GM19025 (cell line): Measurements from ENCODE around the gene IDH3B.
"Not testable (repeated sequence)": the region's sequence is repeated elsewhere in the genome, so short reads cannot be mapped to it uniquely, and the experiment has no call there.

Source experiments
- ATAC-seq: cut with Tn5 transposase; IDR thresholded peaks from one replicate; pipeline ENCODE4 v1.9.1; 2021; ENCODE audit warnings: mild to moderate bottlenecking, low read depth, moderate library complexity; ENCODE audit not compliant: unreplicated experiment

The IDH3B gene

GRCh38 chr20:2695206-2695983 lies 31.4 kb upstream of the IDH3B start:
- no peak for ATAC-seq

- no peak for ATAC-seq
Observed at GRCh38 chr20:2694519-2694918, 30.5 kb upstream of the IDH3B start.

- no peak for ATAC-seq
Observed at GRCh38 chr20:2694008-2694471, 30.0 kb upstream of the IDH3B start.

- ATAC-seq = no peak
Observed at GRCh38 chr20:2693286-2694007, 29.4 kb upstream of the IDH3B start.

- no peak for ATAC-seq
Observed at GRCh38 chr20:2692886-2693285, 28.9 kb upstream of the IDH3B start.

- ATAC-seq = no peak
Observed at GRCh38 chr20:2692036-2692885, 28.2 kb upstream of the IDH3B start, which contains the start of gene EBF4. Gene EBF4, plus strand, starts transcription at chr20:2692780. Its CDS starts 866 bp downstream, at chr20:2693646.

GRCh38 chr20:2691663-2692035 lies 27.6 kb upstream of the IDH3B start:
- no peak for ATAC-seq

- ATAC-seq = no peak
Observed at GRCh38 chr20:2691127-2691526, 27.1 kb upstream of the IDH3B start.

- ATAC-seq = no peak
Observed at GRCh38 chr20:2690718-2691117, 26.7 kb upstream of the IDH3B start.

- no peak for ATAC-seq
Observed at GRCh38 chr20:2690213-2690612, 26.2 kb upstream of the IDH3B start.

- ATAC-seq = no peak
Observed at GRCh38 chr20:2688041-2688591, 24.1 kb upstream of the IDH3B start.

GRCh38 chr20:2687514-2687913 lies 23.5 kb upstream of the IDH3B start:
- ATAC-seq = no peak

GRCh38 chr20:2684817-2685216 lies 20.8 kb upstream of the IDH3B start:
- ATAC-seq = not testable (repeated sequence)

GRCh38 chr20:2682040-2682439 lies 18.0 kb upstream of the IDH3B start:
- not testable (repeated sequence) for ATAC-seq

- no peak for ATAC-seq
Observed at GRCh38 chr20:2680046-2680445, 16.0 kb upstream of the IDH3B start.

- ATAC-seq = no peak
Observed at GRCh38 chr20:2673453-2673852, 9.4 kb upstream of the IDH3B start.

GRCh38 chr20:2672446-2672845 lies 8.4 kb upstream of the IDH3B start:
- no peak for ATAC-seq

- no peak for ATAC-seq
Observed at GRCh38 chr20:2671977-2672376, 8.0 kb upstream of the IDH3B start.

GRCh38 chr20:2663364-2663886 lies 591 bp downstream of the IDH3B start:
- no peak for ATAC-seq

- ATAC-seq = no peak
Observed at GRCh38 chr20:2659547-2659946, 4.5 kb downstream of the IDH3B start.
